GM12878 (cell line): Measurements from ENCODE around the gene ISM1. TPM values are rescaled to one million over a fixed set of nuclear protein-coding genes. Genes with fewer than 3 reads are reported as not detected.

Experiments used
- ATAC-seq: fragments of 200-7000 bp; cut with Tn5 transposase; 3 replicates; pipeline ENCODE4 v1.9.1; 2020; ENCODE audit warnings: mild to moderate bottlenecking, moderate library complexity
- BruUV-seq: library from RNA; stranded (reverse); fragments of 400-500 nt; replicated peaks from 2 replicates; lab custom pipeline; 2021; lab: Mats Ljungman, UMichigan
- CTCF ChIA-PET: fragments of 300-600 bp; sonication (Branson Sonifier 250); formaldehyde crosslinking; extraction: SDS; loops from one replicate; lab custom pipeline; 2021; ENCODE audit warnings: inconsistent platforms; lab: Yijun Ruan, JAX
- POLR2A ChIA-PET: fragments of 350-600 bp; formaldehyde crosslinking; extraction: SDS; loops from one replicate; lab custom pipeline; 2021; ENCODE audit warnings: inconsistent platforms; lab: Charles Lee
- RAD21 ChIA-PET: fragments of 300-600 bp; sonication (Branson Sonifier 250); formaldehyde crosslinking; loops from one replicate; lab custom pipeline; 2023; ENCODE audit warnings: antibody characterized with exemption; ENCODE audit not compliant: unreplicated experiment; lab: Charles Lee
- SMC1A ChIA-PET: fragments of 300-600 bp; sonication (Branson Sonifier 250); formaldehyde crosslinking; loops from one replicate; lab custom pipeline; 2023; ENCODE audit not compliant: unreplicated experiment, uncharacterized antibody; lab: Charles Lee
- DNase-seq: peaks from one replicate; pipeline ENCODE4 v3.0.0-alpha.2; 2011; ENCODE audit warnings: low read depth, low spot score
- FAIRE-seq: peaks from 3 replicates; lab custom pipeline; 2011; peaks lifted over from hg19 to GRCh38; lab: Jason Lieb, UNC
- H2AFZ ChIP-seq: 2 replicates; pipeline ENCODE4 v1.6.0; 2011; ENCODE audit warnings: low read depth, low read length, control low read depth; ENCODE audit not compliant: control insufficient read depth
- H3K27ac ChIP-seq: 2 replicates; pipeline ENCODE4 v1.5.1; 2011; ENCODE audit warnings: control low read depth; ENCODE audit not compliant: control insufficient read depth, insufficient read depth
- H3K27me3 ChIP-seq, 2 experiments: replicated peaks in 1 of 2; 2 replicates each; pipeline versions ENCODE4 v1.6.0 to v1.6.1; 2011; ENCODE audit warnings: low read length in 1 of 2; ENCODE audit not compliant: control insufficient read depth in 2 of 2, insufficient read depth in 2 of 2
- H3K36me3 ChIP-seq, 2 experiments: 2 replicates each; pipeline ENCODE4 v1.5.1; 2011; ENCODE audit warnings: low read length in 1 of 2; ENCODE audit not compliant: control insufficient read depth in 2 of 2, insufficient read depth in 2 of 2
- H3K4me1 ChIP-seq: 2 replicates; pipeline ENCODE4 v1.6.1; 2011; ENCODE audit warnings: mild to moderate bottlenecking, low read length, moderate library complexity, mixed read lengths; ENCODE audit not compliant: control insufficient read depth, insufficient read depth
- H3K4me2 ChIP-seq: 2 replicates; pipeline ENCODE4 v1.6.0; 2011; ENCODE audit warnings: control low read depth; ENCODE audit not compliant: control insufficient read depth, insufficient read depth
- H3K4me3 ChIP-seq: fragments of 200-600 bp; sonication (generic); 2 replicates; pipeline ENCODE4 v1.5.1; 2016
- H3K79me2 ChIP-seq: 2 replicates; pipeline ENCODE4 v1.6.0; 2011; ENCODE audit warnings: low read length; ENCODE audit not compliant: control insufficient read depth, insufficient read depth
- H3K9ac ChIP-seq: 2 replicates; pipeline ENCODE4 v1.8.0; 2011; ENCODE audit warnings: low read length, control low read depth, mixed read lengths; ENCODE audit not compliant: control insufficient read depth, insufficient read depth
- H3K9me3 ChIP-seq: replicated peaks from 3 replicates; pipeline ENCODE4 v1.5.1; 2011; ENCODE audit warnings: mild to moderate bottlenecking, low read length; ENCODE audit not compliant: control insufficient read depth, insufficient read depth
- H4K20me1 ChIP-seq: 2 replicates; pipeline ENCODE4 v1.6.0; 2011; ENCODE audit not compliant: control insufficient read depth, insufficient read depth
- BRCA1 ChIP-seq: IDR thresholded peaks from 2 replicates; pipeline ENCODE4 v1.6.1; 2011; ENCODE audit warnings: low read depth, low read length, improper control_type of control experiment
- CREB1 ChIP-seq: IDR thresholded peaks from 2 replicates; pipeline ENCODE4 v1.6.1; 2012; ENCODE audit warnings: low read depth, mild to moderate bottlenecking, inconsistent platforms
- MTA2 ChIP-seq: fragments of 450-650 bp; IDR thresholded peaks from 2 replicates; pipeline ENCODE4 v1.6.1; 2016; ENCODE audit warnings: low read depth, mild to moderate bottlenecking, moderate library complexity
- MTA3 ChIP-seq: IDR thresholded peaks from 2 replicates; pipeline ENCODE4 v1.6.1; 2012; ENCODE audit warnings: low read length, inconsistent platforms, borderline replicate concordance
- PML ChIP-seq: IDR thresholded peaks from 2 replicates; pipeline ENCODE4 v1.6.1; 2012; ENCODE audit warnings: low read length, inconsistent platforms
- RUNX3 ChIP-seq: IDR thresholded peaks from 2 replicates; pipeline ENCODE4 v1.6.1; 2012; ENCODE audit warnings: low read length, inconsistent platforms
- SMC3 ChIP-seq: IDR thresholded peaks from 2 replicates; pipeline ENCODE4 v1.6.1; 2011; ENCODE audit warnings: low read length, improper control_type of control experiment, borderline replicate concordance
- SPI1 ChIP-seq: IDR thresholded peaks from 2 replicates; pipeline ENCODE4 v1.6.1; 2011; ENCODE audit warnings: low read depth, mild to moderate bottlenecking, low read length, moderate library complexity, borderline replicate concordance; ENCODE audit not compliant: insufficient read depth
- ZSCAN29 ChIP-seq: fragments of 450-650 bp; IDR thresholded peaks from 2 replicates; pipeline ENCODE4 v1.6.1; 2017; ENCODE audit warnings: mild to moderate bottlenecking, moderate library complexity
- WGBS: methylation state at CpG from one replicate; pipeline ENCODE4 v1.1.6; 2016; ENCODE audit warnings: low lambda C conversion rate; ENCODE audit not compliant: insufficient replicate concordance, insufficient coverage; ENCODE audit errors: missing lambda C conversion rate; 5-methylcytosine and 5-hydroxymethylcytosine counted together
- in situ Hi-C: fragments of 300-500 bp; cut with MboI; formaldehyde crosslinking; loops from 9 replicates; pipeline ENCODE4 v1.14.3; 2018; ENCODE audit warnings: mixed read lengths
- intact Hi-C: fragments of 100-400 bp; cut with micrococcal nuclease; formaldehyde crosslinking; loops from one replicate; pipeline ENCODE4 v1.14.2; 2022; ENCODE audit not compliant: unreplicated experiment
- polyA plus RNA-seq, 11 experiments: library from polyadenylated mRNA; depleted of rRNA in 4 of 11; unstranded in 6 of 11; stranded (reverse) in 5 of 11; fragments of >200 nt; fragmentation: Nextera tagmentation in 4 of 11; fragmentation: Illumina TruSeq in 1 of 11; extraction: Ambion mirVana in 4 of 11; extraction: Trizol in 1 of 11; gene quantifications; 1 replicate in 1 of 11; 2 replicates in 10 of 11; pipeline versions ENCODE4 v1.2.1 to v1.2.3, GENCODE V29; 2011 to 2016; ENCODE audit warnings: inconsistent platforms in 2 of 11, missing spikeins in 2 of 11, low read depth in 1 of 11
- total RNA-seq, 4 experiments: library from RNA; depleted of rRNA in 3 of 4; stranded (reverse); fragments of >200 nt in 3 of 4; fragmentation: Illumina TruSeq in 1 of 4; extraction: Trizol in 1 of 4; gene quantifications; 2 replicates each; pipeline versions ENCODE4 v1.2.1 to v1.2.3, GENCODE V29; 2013 to 2021
- TF ChIP-seq, protein P1 (sequence below): IDR thresholded peaks from 2 replicates; pipeline ENCODE4 v1.6.1; 2012; ENCODE audit warnings: low read length, inconsistent platforms
- TF ChIP-seq, protein P2 (sequence below): IDR thresholded peaks from 2 replicates; pipeline ENCODE4 v1.6.1; 2012; ENCODE audit warnings: improper control_type of control experiment, low read depth, low read length; ENCODE audit not compliant: insufficient replicate concordance
- TF ChIP-seq, protein P3 (sequence below): fragments of 450-650 bp; IDR thresholded peaks from 2 replicates; pipeline ENCODE4 v1.6.1; 2017; ENCODE audit warnings: low read depth, mild to moderate bottlenecking, moderate library complexity
- TF ChIP-seq, protein P4 (sequence below): IDR thresholded peaks from 2 replicates; pipeline ENCODE4 v1.6.1; 2012; ENCODE audit warnings: mild to moderate bottlenecking, low read depth, low read length

The ISM1 gene
- total and polyA plus RNA-seq, 10 of the 15 experiments (the other 5 are each of a cell fraction or from before 2014, with no cell fraction given), result 0.01 to 0.03 TPM; not detected in 8

DNA sequence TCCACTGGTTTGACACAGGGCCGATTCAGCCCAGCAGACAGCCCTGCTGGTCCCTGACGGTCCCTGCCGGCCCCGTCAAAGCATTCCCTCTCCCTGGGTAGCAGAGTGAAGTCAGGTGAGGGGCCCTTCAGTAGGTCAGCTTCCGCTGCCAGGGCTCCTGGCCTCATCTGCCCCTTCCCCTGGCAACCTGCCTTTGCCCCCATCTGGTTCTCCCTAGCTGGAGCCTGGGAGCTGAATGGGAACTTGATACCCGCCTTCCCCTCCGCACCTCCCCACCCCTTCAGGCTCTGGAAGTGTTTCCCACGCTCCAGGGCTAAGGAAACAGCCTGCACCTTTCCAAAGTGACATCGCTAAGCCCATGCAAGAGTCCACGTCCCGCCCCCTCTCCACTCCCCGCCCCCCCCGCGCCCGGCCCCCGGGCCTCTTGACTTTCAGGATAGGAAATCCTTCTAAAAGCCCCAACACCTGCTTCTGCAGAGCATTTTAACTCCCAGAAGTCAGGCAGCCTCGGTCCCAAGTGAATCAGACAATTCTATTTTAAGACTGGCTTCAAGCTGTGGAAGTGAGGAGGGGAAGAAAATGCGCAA lies 53.3 kb downstream of the ISM1 start:
- BruUV-seq, result no TSS peak
- SMC1A ChIA-PET, result no interaction called here
- CTCF ChIA-PET, result interaction anchor here (1.2 kb wide), 1 partner anchor 38 kb away, joined by 3 read pairs; no protein-coding TSS in a partner anchor
- Histone ChIP-seq H3K4me3 (no peak overlapping the region), H3K4me2 (no peak overlapping the region), H3K9ac (no peak overlapping the region), H2AFZ (no peak overlapping the region), H3K27ac (no peak overlapping the region), H3K9me3 (no peaks in the 10 kb centered on the region), H3K4me1 (no peaks in the 10 kb centered on the region), H3K79me2 (no peaks in the 10 kb centered on the region), H3K27me3 (0 out of 4 replicates have a peak, but pooled peaks cover 0 to 1% of the 10 kb centered on the region in 2 experiments), H4K20me1 (no peaks in the 10 kb centered on the region), H3K36me3 (no peaks in the 10 kb centered on the region)
- POLR2A ChIA-PET, result no interaction called here
- RAD21 ChIA-PET, result no interaction called here
- 47% methylated on average over 10 of the region's 18 CpGs for WGBS
- intact Hi-C loops (no loop called here), in situ Hi-C loops (no loop called here)
- no peak for FAIRE-seq
- DNase-seq, result no peak
- ATAC-seq, result no peak
- TF ChIP-seq SMC3 (no peak), RUNX3 (no peak), ZSCAN29 (no peak), MTA2 (no peak), BRCA1 (no peak), MTA3 (no peak), SPI1 (no peak), PML (no peak), CREB1 (no peak)
- TF ChIP-seq, protein P1, sequence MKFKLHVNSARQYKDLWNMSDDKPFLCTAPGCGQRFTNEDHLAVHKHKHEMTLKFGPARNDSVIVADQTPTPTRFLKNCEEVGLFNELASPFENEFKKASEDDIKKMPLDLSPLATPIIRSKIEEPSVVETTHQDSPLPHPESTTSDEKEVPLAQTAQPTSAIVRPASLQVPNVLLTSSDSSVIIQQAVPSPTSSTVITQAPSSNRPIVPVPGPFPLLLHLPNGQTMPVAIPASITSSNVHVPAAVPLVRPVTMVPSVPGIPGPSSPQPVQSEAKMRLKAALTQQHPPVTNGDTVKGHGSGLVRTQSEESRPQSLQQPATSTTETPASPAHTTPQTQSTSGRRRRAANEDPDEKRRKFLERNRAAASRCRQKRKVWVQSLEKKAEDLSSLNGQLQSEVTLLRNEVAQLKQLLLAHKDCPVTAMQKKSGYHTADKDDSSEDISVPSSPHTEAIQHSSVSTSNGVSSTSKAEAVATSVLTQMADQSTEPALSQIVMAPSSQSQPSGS, result no peak
- TF ChIP-seq, protein P2, sequence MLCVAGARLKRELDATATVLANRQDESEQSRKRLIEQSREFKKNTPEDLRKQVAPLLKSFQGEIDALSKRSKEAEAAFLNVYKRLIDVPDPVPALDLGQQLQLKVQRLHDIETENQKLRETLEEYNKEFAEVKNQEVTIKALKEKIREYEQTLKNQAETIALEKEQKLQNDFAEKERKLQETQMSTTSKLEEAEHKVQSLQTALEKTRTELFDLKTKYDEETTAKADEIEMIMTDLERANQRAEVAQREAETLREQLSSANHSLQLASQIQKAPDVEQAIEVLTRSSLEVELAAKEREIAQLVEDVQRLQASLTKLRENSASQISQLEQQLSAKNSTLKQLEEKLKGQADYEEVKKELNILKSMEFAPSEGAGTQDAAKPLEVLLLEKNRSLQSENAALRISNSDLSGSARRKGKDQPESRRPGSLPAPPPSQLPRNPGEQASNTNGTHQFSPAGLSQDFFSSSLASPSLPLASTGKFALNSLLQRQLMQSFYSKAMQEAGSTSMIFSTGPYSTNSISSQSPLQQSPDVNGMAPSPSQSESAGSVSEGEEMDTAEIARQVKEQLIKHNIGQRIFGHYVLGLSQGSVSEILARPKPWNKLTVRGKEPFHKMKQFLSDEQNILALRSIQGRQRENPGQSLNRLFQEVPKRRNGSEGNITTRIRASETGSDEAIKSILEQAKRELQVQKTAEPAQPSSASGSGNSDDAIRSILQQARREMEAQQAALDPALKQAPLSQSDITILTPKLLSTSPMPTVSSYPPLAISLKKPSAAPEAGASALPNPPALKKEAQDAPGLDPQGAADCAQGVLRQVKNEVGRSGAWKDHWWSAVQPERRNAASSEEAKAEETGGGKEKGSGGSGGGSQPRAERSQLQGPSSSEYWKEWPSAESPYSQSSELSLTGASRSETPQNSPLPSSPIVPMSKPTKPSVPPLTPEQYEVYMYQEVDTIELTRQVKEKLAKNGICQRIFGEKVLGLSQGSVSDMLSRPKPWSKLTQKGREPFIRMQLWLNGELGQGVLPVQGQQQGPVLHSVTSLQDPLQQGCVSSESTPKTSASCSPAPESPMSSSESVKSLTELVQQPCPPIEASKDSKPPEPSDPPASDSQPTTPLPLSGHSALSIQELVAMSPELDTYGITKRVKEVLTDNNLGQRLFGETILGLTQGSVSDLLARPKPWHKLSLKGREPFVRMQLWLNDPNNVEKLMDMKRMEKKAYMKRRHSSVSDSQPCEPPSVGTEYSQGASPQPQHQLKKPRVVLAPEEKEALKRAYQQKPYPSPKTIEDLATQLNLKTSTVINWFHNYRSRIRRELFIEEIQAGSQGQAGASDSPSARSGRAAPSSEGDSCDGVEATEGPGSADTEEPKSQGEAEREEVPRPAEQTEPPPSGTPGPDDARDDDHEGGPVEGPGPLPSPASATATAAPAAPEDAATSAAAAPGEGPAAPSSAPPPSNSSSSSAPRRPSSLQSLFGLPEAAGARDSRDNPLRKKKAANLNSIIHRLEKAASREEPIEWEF, result no peak
- TF ChIP-seq, protein P3, sequence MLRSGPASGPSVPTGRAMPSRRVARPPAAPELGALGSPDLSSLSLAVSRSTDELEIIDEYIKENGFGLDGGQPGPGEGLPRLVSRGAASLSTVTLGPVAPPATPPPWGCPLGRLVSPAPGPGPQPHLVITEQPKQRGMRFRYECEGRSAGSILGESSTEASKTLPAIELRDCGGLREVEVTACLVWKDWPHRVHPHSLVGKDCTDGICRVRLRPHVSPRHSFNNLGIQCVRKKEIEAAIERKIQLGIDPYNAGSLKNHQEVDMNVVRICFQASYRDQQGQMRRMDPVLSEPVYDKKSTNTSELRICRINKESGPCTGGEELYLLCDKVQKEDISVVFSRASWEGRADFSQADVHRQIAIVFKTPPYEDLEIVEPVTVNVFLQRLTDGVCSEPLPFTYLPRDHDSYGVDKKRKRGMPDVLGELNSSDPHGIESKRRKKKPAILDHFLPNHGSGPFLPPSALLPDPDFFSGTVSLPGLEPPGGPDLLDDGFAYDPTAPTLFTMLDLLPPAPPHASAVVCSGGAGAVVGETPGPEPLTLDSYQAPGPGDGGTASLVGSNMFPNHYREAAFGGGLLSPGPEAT, result no peak
- TF ChIP-seq, protein P4, sequence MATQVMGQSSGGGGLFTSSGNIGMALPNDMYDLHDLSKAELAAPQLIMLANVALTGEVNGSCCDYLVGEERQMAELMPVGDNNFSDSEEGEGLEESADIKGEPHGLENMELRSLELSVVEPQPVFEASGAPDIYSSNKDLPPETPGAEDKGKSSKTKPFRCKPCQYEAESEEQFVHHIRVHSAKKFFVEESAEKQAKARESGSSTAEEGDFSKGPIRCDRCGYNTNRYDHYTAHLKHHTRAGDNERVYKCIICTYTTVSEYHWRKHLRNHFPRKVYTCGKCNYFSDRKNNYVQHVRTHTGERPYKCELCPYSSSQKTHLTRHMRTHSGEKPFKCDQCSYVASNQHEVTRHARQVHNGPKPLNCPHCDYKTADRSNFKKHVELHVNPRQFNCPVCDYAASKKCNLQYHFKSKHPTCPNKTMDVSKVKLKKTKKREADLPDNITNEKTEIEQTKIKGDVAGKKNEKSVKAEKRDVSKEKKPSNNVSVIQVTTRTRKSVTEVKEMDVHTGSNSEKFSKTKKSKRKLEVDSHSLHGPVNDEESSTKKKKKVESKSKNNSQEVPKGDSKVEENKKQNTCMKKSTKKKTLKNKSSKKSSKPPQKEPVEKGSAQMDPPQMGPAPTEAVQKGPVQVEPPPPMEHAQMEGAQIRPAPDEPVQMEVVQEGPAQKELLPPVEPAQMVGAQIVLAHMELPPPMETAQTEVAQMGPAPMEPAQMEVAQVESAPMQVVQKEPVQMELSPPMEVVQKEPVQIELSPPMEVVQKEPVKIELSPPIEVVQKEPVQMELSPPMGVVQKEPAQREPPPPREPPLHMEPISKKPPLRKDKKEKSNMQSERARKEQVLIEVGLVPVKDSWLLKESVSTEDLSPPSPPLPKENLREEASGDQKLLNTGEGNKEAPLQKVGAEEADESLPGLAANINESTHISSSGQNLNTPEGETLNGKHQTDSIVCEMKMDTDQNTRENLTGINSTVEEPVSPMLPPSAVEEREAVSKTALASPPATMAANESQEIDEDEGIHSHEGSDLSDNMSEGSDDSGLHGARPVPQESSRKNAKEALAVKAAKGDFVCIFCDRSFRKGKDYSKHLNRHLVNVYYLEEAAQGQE, result no peak
